GM21528 (cell line): ENCODE results near the gene MICOS13.

ENCODE experiments used
- ATAC-seq: cut with Tn5 transposase; IDR thresholded peaks from one replicate; pipeline ENCODE4 v1.9.1; 2021; ENCODE audit warnings: mild to moderate bottlenecking, moderate library complexity; ENCODE audit not compliant: unreplicated experiment, low FRiP score

MICOS13 gene

DNA sequence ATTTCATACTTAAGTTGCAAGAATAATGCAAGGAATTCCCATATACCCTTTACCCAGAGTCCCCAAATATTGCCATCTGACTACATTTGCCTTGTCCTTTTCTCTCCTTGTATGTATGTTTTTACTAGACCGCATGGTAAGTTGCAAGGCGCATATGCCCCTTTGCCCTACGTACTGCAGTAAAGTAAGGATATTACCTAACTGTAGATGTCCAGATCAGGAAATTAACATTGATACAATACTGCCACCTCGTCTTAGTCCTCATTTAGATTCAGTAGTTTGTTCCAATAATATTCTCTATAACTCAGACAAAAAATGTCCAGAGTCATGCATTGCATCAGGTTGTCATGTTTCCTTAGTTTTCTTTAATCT lies 48.1 kb downstream of the MICOS13 start:
- no peak for ATAC-seq

DNA sequence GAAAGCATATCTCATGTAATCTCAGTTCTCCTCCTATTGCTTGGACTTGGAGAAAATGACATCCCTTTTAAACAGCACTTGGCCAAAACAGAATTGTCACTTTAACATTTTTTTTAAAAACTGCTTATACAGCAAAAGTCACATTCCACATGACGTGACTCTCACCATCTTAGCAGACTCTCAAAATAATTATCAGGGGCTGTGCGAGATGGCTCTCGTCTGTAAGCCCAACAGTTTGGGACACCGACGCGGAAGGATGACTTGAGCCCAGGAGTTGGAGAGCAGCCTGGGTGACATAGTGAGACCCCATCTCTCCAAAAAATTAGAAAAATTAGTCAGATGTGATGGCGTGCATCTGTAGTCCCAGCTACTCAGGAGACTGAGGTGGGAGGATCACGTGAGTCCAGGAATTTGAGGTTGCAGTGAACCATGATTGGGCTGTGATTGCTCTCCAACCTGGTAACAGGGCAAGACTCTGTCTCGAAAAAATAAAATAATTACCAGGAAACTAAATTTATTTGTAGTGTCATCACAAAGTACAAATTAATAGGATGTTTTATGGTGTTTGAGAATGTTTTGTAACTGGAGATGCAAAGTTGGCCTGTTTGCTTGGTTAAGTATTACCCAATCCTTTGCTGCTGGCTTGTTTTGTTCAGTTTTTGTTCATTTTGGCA lies 48.6 kb downstream of the MICOS13 start:
- ATAC-seq, result no peak

DNA sequence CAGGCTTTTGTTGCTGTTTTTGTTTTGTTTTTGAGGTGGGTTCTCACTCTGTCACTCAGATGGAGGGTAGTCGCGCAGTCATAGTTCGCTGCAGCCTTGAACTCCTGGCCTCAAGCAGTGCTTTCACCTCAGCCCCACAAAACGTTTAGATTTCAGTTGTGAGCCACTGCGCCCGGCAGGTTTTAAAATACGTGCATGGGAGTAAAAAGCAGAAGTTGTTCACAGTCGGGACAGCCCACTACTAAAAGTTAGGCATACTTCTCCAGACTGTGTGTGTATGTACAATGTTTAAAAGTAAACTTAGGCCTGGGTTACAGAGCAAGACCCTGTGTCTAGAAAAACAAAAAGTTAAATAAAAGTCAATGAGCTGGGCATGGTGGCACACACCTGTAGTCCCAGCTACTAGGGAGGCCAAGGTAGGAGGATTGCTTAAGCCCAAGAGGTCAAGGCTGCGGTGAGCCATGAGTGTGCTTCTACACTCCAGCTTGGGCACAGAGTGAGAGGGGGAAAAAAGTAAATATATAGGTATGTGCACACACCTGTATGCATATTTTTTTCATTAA lies 51.3 kb downstream of the MICOS13 start:
- no peak for ATAC-seq

DNA sequence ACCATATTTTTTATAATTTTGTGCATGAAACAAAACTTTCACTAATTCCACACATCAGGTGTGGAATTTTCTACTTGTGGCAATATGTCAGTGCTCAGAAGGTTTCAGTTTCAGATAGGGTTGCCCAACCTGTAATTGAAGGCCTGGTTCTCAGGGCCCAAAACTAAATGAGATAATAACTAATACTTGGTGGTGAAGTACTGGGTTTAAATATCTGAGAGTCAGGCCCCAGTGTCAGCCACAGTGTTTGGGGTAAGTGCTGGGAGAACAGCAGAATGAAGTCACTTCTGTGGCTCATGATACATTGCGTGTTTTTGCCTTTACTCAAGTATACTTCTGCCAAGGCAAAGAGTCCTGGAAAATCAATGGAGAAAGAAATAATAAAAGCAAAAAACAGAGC lies 51.9 kb downstream of the MICOS13 start:
- no peak for ATAC-seq
